Fibroblast of villous mesenchyme (primary cell): Measurements from ENCODE around the gene GGACT. TPM values are rescaled to one million over a fixed set of nuclear protein-coding genes. Genes with fewer than 3 reads are reported as not detected.

ENCODE experiments used
- DNase-seq: peaks from one replicate; pipeline ENCODE4 v3.0.0-alpha.2; 2010; ENCODE audit warnings: low read depth
- H3K4me3 ChIP-seq: 2 replicates; pipeline ENCODE4 v1.5.1; 2011; ENCODE audit warnings: low read depth, mild to moderate bottlenecking, low read length
- CTCF ChIP-seq: IDR thresholded peaks from 2 replicates; pipeline ENCODE4 v1.5.1; 2012; ENCODE audit warnings: low read depth, mild to moderate bottlenecking, low read length; ENCODE audit not compliant: insufficient read depth
- total RNA-seq: library from RNA; depleted of rRNA; stranded (reverse); fragments of >200 nt; gene quantifications from 2 replicates; pipeline ENCODE4 v1.2.3, GENCODE V29; 2012

The GGACT gene
- total RNA-seq, 1 donor: 8.2 TPM

- no peak overlapping the region for H3K4me3 ChIP-seq
- TF ChIP-seq CTCF: no peak
- DNase-seq: peak; percentile 83
These were observed 48.0 kb downstream of the GGACT start for GRCh38 chr13:100540621-100541020.

- no peak overlapping the region for H3K4me3 ChIP-seq
- no peak for TF ChIP-seq CTCF
- DNase-seq: no peak
These were observed 50.6 kb downstream of the GGACT start for GRCh38 chr13:100537951-100538462.

GRCh38 chr13:100537486-100537885 lies 51.1 kb downstream of the GGACT start:
- no peak overlapping the region for H3K4me3 ChIP-seq

GRCh38 chr13:100536643-100537180 lies 51.9 kb downstream of the GGACT start:
- no peak for TF ChIP-seq CTCF
- no peak for DNase-seq
- no peak overlapping the region for H3K4me3 ChIP-seq

More at GRCh38 chr13:100537486-100537885, 51.1 kb downstream of the GGACT start:
- DNase-seq: no peak
- TF ChIP-seq CTCF: no peak

GRCh38 chr13:100535426-100536135 lies 53.0 kb downstream of the GGACT start:
- no peak overlapping the region for H3K4me3 ChIP-seq
- no peak for TF ChIP-seq CTCF
- peak; percentile 56 for DNase-seq

- H3K4me3 ChIP-seq: no peak overlapping the region
- no peak for DNase-seq
- TF ChIP-seq CTCF: no peak
These were observed 53.7 kb downstream of the GGACT start for GRCh38 chr13:100534911-100535310.
